Activated CD4-positive, alpha-beta T cell treated with anti-CD3 and anti-CD28 coated beads, Interleukin-2, amount 50 U/mL, for 1 hour (primary cell): ENCODE measurements around the gene FLNB.
"Not testable (repeated sequence)": the region's sequence is repeated elsewhere in the genome, so short reads cannot be mapped to it uniquely, and the experiment has no call there.

Experiments
- DNase-seq: peaks from one replicate; pipeline ENCODE4 v3.0.0-alpha.2; 2020

FLNB gene

GRCh38 chr3:58188921-58189451, 180.8 kb downstream of the FLNB start:
- no peak for DNase-seq

GRCh38 chr3:58189691-58190090, 181.5 kb downstream of the FLNB start:
- no peak for DNase-seq

- no peak for DNase-seq
Observed at GRCh38 chr3:58190291-58190690, 182.1 kb downstream of the FLNB start.

- no peak for DNase-seq
Observed at GRCh38 chr3:58190882-58191281, 182.7 kb downstream of the FLNB start.

GRCh38 chr3:58191361-58191991, 183.3 kb downstream of the FLNB start:
- no peak for DNase-seq

- no peak for DNase-seq
Observed at GRCh38 chr3:58192069-58192468, 183.8 kb downstream of the FLNB start.

GRCh38 chr3:58193682-58194407, 185.6 kb downstream of the FLNB start:
- no peak for DNase-seq

- DNase-seq: no peak
Observed at GRCh38 chr3:58197588-58197987, 189.4 kb downstream of the FLNB start.

GRCh38 chr3:58198362-58198761, 190.1 kb downstream of the FLNB start:
- DNase-seq: no peak

- DNase-seq: no peak
Observed at GRCh38 chr3:58198804-58199203, 190.6 kb downstream of the FLNB start.

GRCh38 chr3:58200121-58200709, 192.0 kb downstream of the FLNB start:
- DNase-seq: no peak

- no peak for DNase-seq
Observed at GRCh38 chr3:58200846-58201355, 192.7 kb downstream of the FLNB start.

- not testable (repeated sequence) for DNase-seq
Observed at GRCh38 chr3:58201451-58201850, 193.2 kb downstream of the FLNB start.

- DNase-seq: no peak
Observed at GRCh38 chr3:58202917-58203360, 194.7 kb downstream of the FLNB start.

GRCh38 chr3:58203541-58203940, 195.3 kb downstream of the FLNB start:
- no peak for DNase-seq

- no peak for DNase-seq
Observed at GRCh38 chr3:58204720-58205119, 196.5 kb downstream of the FLNB start.

GRCh38 chr3:58205981-58206380, 197.8 kb downstream of the FLNB start:
- DNase-seq: no peak

- DNase-seq: no peak
Observed at GRCh38 chr3:58206406-58207011, 198.3 kb downstream of the FLNB start.

- no peak for DNase-seq
Observed at GRCh38 chr3:58207954-58208353, 199.7 kb downstream of the FLNB start.

GRCh38 chr3:58209933-58210332, 201.7 kb downstream of the FLNB start:
- DNase-seq: no peak

GRCh38 chr3:58210761-58211460, 202.7 kb downstream of the FLNB start, which contains the start of gene DNASE1L3:
Gene DNASE1L3 (minus strand): TSS chr3:58210972. CDS start chr3:58210906, 66 bp downstream.
- no peak for DNase-seq
